T1000 (cell line): ENCODE results near the gene GOLGA6L1.
"Not testable (repeated sequence)": the region's sequence is repeated elsewhere in the genome, so short reads cannot be mapped to it uniquely, and the experiment has no call there.

Experiments
- DNase-seq: peaks from one replicate; lab custom pipeline; 2025; ENCODE audit warnings: mixed read lengths; lab: John Stamatoyannopoulos, UW

GOLGA6L1 gene

GRCh38 chr15:23136722-23137121 lies at the start of gene GOLGA6L1:
Gene GOLGA6L1, minus strand, starts transcription at chr15:23136822. Its CDS starts 91 bp downstream, at chr15:23136731.
- not testable (repeated sequence) for DNase-seq

GRCh38 chr15:23181201-23181600 lies 44.6 kb upstream of the GOLGA6L1 start:
- not testable (repeated sequence) for DNase-seq

DNA sequence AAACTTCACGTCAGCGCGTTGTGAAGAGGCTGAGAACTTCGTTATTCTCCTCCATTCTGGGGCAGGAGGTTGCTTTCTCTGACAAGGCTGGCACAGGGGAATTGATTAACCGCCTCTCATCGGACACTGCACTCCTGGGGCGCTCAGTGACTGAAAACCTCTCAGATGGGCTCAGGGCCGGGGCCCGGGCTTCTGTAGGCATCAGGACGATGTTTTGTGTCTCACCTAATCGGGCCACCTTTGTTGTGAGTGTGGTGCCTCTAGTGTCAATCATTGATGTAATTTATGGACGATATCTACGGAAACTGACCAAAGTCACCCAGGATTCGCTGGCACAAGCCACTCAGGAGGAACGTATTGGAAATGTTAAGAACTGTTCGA lies 43.9 kb upstream of the GOLGA6L1 start:
- not testable (repeated sequence) for DNase-seq

DNA sequence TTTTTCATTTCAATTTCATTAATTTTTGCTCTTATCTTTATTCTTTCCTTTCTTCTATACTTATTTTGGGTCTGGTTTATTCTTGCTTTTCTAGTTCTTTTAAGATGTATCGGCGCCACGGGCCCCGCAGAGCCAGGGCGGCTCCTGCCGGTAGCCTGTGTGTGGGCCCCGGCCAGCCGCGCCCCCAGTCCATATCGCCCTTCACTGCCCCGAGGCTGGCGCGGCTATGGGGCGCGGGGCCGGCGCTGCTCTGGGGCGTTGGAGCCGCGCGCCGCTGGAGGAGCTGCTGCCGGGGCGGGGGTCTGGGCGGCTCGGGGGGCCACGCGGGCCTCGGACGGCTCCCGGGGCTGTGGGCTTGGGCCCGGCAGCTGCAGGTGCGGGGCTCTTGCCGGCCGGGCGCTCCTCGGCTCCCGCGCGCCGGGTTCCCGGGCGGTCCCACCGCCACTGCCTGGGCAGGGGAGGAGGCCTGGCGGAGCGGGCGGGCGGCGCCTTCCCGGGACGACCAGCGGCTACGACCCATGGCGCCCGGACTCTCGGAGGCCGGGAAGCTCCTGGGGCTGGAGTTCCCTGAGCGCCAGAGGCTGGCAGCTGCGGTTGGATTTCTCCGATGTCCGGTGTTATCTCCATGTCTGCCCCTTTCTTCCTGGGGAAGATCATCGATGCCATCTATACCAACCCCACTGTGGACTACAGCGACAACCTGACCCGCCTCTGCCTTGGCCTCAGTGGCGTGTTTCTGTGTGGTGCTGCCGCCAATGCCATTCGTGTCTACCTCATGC lies 43.3 kb upstream of the GOLGA6L1 start:
- not testable (repeated sequence) for DNase-seq

DNA sequence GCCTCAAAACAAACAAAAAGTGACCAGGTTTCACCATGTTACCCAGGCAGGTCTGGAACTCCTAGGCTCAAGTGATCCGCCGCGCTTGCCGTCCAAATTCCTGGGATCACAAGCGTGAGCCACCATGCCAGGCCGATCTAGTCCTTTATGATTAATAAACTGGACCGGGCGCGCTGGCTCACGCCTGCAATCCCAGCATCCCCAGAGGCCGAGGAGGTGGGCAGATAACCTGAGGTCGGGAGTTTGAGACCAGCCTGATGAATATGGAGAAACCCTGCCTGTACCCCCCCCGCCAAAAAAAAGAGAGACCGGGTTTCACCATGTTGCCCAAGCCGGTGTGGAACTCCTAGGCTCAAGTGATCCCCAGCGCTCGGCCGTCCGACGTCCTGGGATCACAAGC lies 40.1 kb upstream of the GOLGA6L1 start:
- not testable (repeated sequence) for DNase-seq

DNA sequence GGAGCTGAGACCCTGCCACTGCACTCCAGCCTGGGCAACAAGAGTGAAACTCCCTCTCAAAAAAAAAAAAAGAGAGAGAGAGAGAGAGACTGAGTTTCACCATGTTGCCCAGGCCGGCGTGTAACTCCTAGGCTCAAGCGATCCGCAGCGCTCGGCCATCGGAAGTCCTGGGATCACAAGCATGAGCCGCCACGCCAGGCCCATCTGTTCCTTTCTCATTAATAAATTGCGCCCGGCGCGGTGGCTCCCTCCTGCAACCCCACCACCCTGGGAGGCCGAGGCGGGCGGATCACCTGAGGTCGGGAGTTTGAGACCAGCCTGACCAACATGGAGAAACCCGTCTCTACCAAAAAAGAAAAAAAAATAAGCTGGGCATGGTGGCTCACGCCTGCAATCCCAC lies 39.0 kb upstream of the GOLGA6L1 start:
- DNase-seq, result not testable (repeated sequence)

- DNase-seq, result not testable (repeated sequence)
Measured at GRCh38 chr15:23174609-23175140, 38.1 kb upstream of the GOLGA6L1 start.

- not testable (repeated sequence) for DNase-seq
Measured at GRCh38 chr15:23132787-23133186, 3.8 kb downstream of the GOLGA6L1 start.

DNA sequence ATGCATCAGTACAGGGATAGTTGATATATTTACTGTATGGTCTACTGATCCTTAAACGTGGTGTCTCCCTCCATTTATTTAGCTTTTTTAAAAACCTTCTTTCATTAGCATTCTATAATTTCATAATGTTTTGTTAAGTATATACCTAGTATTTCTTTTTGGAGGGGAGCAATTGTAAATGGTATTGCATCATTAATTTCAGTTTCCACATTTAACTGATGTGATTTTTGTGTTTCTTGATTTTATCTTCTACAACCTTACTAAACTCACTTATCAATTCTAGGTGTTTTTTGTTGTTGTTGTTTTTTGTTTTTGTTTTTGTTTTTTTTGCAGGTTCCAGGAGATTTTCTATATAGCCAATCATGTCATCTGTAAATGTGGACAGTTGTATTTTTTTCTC lies 18.4 kb downstream of the GOLGA6L1 start:
- no peak for DNase-seq

GRCh38 chr15:23095796-23096195 lies 40.8 kb downstream of the GOLGA6L1 start:
- DNase-seq, result no peak

- DNase-seq, result no peak
Measured at GRCh38 chr15:23083115-23083514, 53.5 kb downstream of the GOLGA6L1 start.

DNA sequence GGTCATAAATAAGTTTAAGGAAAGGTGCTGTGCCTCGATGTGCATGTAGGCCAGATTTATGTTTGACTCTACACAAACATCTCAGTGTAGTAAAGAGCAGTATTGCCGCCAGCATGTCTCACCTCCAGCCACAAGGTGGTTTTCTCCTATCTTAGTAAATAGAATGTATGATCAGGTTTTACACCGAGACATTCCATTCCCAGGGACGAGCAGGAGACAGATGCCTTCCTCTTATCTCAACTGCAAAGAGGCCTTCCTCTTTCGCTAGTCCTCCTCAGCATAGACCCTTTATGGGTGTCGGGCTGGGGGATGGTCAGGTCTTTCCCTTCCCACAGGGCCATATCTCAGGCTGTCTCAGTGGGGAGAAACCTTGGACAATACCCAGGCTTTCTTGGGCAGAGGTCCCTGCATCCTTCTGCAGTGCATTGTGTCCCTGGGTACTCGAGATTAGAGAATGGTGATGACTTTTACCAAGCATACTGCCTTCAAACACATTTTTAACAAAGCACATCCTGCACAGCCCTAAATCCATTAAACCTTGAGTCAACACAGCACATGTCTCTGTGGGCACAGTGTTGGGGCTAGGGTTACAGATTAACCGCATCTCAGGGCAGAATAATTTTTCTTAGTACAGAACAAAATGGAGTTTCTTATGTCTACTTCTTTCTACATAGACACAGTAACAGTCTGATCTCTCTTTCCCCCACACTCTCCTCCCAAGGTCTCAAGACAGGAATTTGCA lies 54.5 kb downstream of the GOLGA6L1 start:
- DNase-seq, result not testable (repeated sequence)

GRCh38 chr15:23081271-23081670 lies 55.4 kb downstream of the GOLGA6L1 start:
- DNase-seq, result no peak

GRCh38 chr15:23079766-23080165 lies 56.9 kb downstream of the GOLGA6L1 start:
- no peak for DNase-seq
